Measurements from ENCODE around the gene PLCB4. TPM values are rescaled to one million over a fixed set of nuclear protein-coding genes. Genes with fewer than 3 reads are reported as not detected.

PLCB4 gene
- total RNA-seq, 1 donor from 2014 or later: 38.0 TPM

DNA sequence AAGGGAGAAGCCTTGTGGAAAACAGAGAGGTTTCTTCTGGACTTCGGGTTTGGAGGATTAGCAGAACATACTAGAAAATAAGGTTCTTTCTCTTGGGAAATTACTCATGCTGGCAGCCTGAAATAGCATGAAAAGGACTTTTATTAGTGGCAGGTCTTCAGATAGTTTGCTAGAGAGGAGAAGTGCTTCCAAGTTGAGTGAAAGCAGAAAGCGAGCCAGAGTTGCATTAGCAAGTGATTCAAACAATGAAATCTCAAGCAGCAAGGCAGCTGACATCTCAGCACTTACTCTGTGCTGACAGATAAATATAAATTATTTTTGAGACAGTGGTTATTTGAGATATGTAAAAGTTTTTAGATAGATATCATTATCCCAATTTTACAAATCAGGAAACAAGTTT lies 91.9 kb downstream of the PLCB4 start:
- TF ChIP-seq CTCF (IDR thresholded peaks at IDR 0.05): no peak
- H3K9me3 ChIP-seq: no peaks in the 10 kb centered on the region
- intact Hi-C loops (cut with DNase I): no loop called here
- H3K4me3 ChIP-seq: no peak overlapping the region
- DNase-seq (ENCODE audit: low spot score in 2 of 2): no peak
- no peaks in the 10 kb centered on the region for H3K27me3 ChIP-seq
- no peak overlapping the region for H3K27ac ChIP-seq
- peaks cover 0 to 3% of the 10 kb centered on the region in 2 donors for H3K4me1 ChIP-seq
- no peaks in the 10 kb centered on the region for H3K36me3 ChIP-seq

DNA sequence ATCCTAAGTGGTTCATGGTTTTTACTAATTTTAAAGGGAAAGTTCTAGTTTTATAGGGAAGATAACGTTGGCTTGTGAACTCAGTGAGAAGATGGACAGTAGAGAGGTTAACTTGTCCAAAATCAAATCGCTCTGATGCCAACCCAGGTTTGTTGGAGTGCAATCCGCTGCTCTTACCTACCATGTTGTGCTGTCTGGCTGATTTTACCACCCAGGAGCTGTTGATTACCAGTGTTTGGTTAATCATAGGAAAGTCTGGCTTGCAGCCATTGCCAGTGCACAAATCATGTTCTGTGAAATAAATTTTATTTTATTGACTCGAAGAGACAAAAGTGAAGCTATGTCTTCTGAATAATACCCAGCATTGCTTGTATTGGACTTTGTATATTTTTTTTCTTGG lies 92.4 kb downstream of the PLCB4 start:
- intact Hi-C loops (cut with DNase I): no loop called here
- H3K27ac ChIP-seq: no peak overlapping the region
- H3K27me3 ChIP-seq: no peaks in the 10 kb centered on the region
- H3K9me3 ChIP-seq: no peaks in the 10 kb centered on the region
- no peak for DNase-seq (ENCODE audit: low spot score in 2 of 2)
- TF ChIP-seq CTCF (IDR thresholded peaks at IDR 0.05): no peak
- H3K36me3 ChIP-seq: no peaks in the 10 kb centered on the region
- H3K4me1 ChIP-seq: peaks cover 0 to 3% of the 10 kb centered on the region in 2 donors
- H3K4me3 ChIP-seq: no peak overlapping the region

DNA sequence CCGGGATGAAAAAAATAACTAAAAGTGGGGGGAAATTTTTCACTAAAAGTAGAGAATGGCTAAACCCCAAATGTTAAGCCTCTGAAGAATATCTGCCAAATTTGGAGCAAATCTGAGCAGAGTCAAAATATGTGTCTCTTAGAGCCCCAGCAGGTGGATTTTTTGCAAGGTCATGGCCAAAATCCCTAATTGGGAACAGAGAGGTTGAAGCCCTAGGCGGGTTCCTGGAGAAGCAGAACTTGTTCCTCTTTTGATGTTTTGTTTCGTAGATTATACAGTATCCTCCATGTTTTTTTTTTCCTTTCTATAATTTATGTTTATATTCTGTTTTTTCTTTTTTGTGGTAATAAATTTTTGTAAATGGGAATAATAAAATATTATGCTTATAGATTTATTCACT lies 94.4 kb downstream of the PLCB4 start:
- H3K27ac ChIP-seq: no peak overlapping the region
- no peaks in the 10 kb centered on the region for H3K36me3 ChIP-seq
- peaks cover 0 to 3% of the 10 kb centered on the region in 2 donors for H3K4me1 ChIP-seq
- DNase-seq (ENCODE audit: low spot score in 2 of 2): no peak
- TF ChIP-seq CTCF (IDR thresholded peaks at IDR 0.05): no peak
- H3K4me3 ChIP-seq: no peak overlapping the region
- intact Hi-C loops (cut with DNase I): no loop called here
- no peaks in the 10 kb centered on the region for H3K27me3 ChIP-seq
- H3K9me3 ChIP-seq: no peaks in the 10 kb centered on the region

- H3K4me3 ChIP-seq: no peak overlapping the region
- H3K27me3 ChIP-seq: no peaks in the 10 kb centered on the region
- H3K27ac ChIP-seq: no peak overlapping the region
- H3K4me1 ChIP-seq: peaks cover 0 to 3% of the 10 kb centered on the region in 2 donors
- no peak for TF ChIP-seq CTCF (IDR thresholded peaks at IDR 0.05)
- H3K9me3 ChIP-seq: no peaks in the 10 kb centered on the region
- H3K36me3 ChIP-seq: no peaks in the 10 kb centered on the region
- no peak for DNase-seq (ENCODE audit: low spot score in 2 of 2)
- intact Hi-C loops (cut with DNase I): no loop called here
Measured at GRCh38 chr20:9163995-9164394, 95.1 kb downstream of the PLCB4 start.

DNA sequence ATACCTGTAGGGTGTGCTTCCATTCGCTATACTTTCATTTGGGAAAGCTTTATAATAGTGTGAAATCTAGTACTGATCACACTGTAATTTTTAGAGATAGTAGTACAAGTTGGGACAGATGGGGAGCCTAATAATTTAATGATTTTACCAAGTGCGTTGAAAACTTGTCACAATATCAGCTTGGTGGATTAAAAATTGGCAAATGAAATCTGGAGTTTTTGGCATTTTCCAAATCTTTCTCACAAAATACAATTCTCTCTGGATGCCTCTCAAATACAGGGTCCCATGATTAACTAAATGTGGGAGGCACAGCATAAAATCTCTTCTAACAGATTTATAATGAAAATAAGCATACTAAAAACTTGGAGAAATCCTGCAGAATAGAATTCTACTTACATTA lies 96.4 kb downstream of the PLCB4 start:
- H3K4me1 ChIP-seq: peaks cover 0 to 3% of the 10 kb centered on the region in 2 donors
- intact Hi-C loops (cut with DNase I): no loop called here
- no peaks in the 10 kb centered on the region for H3K36me3 ChIP-seq
- H3K27me3 ChIP-seq: no peaks in the 10 kb centered on the region
- H3K9me3 ChIP-seq: no peaks in the 10 kb centered on the region
- no peak overlapping the region for H3K4me3 ChIP-seq
- no peak for DNase-seq (ENCODE audit: low spot score in 2 of 2)
- no peak overlapping the region for H3K27ac ChIP-seq
- no peak for TF ChIP-seq CTCF (IDR thresholded peaks at IDR 0.05)

- H3K36me3 ChIP-seq: no peaks in the 10 kb centered on the region
- H3K27me3 ChIP-seq: no peaks in the 10 kb centered on the region
- H3K9me3 ChIP-seq: no peaks in the 10 kb centered on the region
- DNase-seq (ENCODE audit: low spot score in 2 of 2): no peak
- intact Hi-C loops (cut with DNase I): no loop called here
- no peak overlapping the region for H3K4me3 ChIP-seq
- no peak overlapping the region for H3K27ac ChIP-seq
- TF ChIP-seq CTCF (IDR thresholded peaks at IDR 0.05): no peak
- no peaks in the 10 kb centered on the region for H3K4me1 ChIP-seq
Measured at GRCh38 chr20:9166153-9166780, 97.4 kb downstream of the PLCB4 start.
